AG09319 (cell line): ENCODE data around the gene COBL.

ENCODE experiments used
- DNase-seq: peaks from one replicate; pipeline ENCODE4 v3.0.0-alpha.2; 2010; ENCODE audit warnings: low read depth; ENCODE audit errors: extremely low read depth
- CTCF ChIP-seq: IDR thresholded peaks from 2 replicates; pipeline ENCODE4 v1.5.1; 2011; ENCODE audit warnings: low read depth, mild to moderate bottlenecking, inconsistent platforms, low read length, moderate library complexity

The COBL gene

GRCh38 chr7:51132661-51133060 is 183.9 kb downstream of the COBL start:
- no peak for TF ChIP-seq CTCF
- DNase-seq = no peak

GRCh38 chr7:51129527-51130472 is 186.8 kb downstream of the COBL start:
- no peak for DNase-seq
- no peak for TF ChIP-seq CTCF

- no peak for TF ChIP-seq CTCF
- DNase-seq = no peak
Observed at GRCh38 chr7:51128545-51129435, 187.8 kb downstream of the COBL start.

- TF ChIP-seq CTCF = no peak
- DNase-seq = no peak
Observed at GRCh38 chr7:51127618-51127904, 189.0 kb downstream of the COBL start.

- TF ChIP-seq CTCF = no peak
- DNase-seq = no peak
Observed at GRCh38 chr7:51126813-51127617, 189.6 kb downstream of the COBL start.

- no peak for TF ChIP-seq CTCF
- no peak for DNase-seq
Observed at GRCh38 chr7:51126324-51126723, 190.3 kb downstream of the COBL start.
